Hippocampal formation (tissue), 2 donors: ENCODE measurements around the gene TRPC5OS.

Experiments used
- DNase-seq, 2 donors: peaks; one replicate each; lab custom pipeline; 2025; lab: John Stamatoyannopoulos, UW

Gene TRPC5OS

DNA sequence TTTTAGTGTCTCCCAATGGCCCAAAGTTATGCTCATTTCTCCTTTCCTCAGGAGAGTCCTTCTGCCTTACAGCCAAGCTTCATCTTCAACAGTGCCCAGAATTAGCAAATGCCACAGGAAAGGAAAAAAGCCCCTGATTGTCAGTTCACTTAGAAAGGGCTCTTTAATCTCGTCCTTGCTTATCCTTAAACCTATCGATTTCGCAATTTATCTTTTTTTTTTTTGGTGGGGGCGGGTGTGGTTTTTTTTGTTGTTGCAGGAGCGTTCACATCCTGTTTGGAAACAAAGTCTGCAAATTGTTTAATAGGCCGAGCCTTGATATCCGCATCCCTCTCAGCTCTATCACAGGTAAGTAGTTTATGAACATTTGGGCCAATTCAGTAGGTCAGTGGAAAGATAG, 20.2 kb downstream of the TRPC5OS start:
- no peak for DNase-seq

DNA sequence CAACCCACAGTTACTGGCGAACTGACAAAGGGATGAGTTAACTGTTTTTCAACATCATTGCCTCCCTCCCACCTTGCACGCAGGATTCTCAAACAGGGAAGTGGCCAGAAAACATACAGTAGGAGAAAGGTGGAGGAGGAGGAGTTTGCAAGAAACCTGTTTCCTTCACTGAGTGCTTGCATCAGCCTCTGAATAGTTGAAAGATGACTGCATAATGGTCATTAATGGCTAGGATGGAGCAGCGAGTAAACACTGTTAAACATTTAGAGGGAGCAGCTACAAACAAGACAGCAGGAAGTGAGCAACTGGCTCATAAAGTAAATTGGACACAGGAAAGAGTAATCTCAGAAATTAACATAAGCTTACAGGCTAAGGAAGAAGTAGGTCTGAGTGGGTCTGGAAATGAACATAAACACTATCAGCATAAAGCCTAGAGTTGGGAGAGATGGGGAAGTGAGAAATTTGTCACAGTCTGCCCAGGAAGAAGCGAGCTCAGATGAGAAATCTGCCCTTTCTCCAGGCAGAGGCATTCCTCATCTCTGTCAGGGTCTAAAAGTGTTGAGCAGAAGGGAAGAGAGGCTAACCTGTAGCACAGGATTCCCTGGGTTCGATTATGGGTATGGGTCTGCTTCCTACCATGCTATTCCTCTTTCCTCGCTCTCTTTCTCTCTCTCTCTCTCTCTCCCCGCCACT, 38.6 kb downstream of the TRPC5OS start:
- no peak for DNase-seq

DNA sequence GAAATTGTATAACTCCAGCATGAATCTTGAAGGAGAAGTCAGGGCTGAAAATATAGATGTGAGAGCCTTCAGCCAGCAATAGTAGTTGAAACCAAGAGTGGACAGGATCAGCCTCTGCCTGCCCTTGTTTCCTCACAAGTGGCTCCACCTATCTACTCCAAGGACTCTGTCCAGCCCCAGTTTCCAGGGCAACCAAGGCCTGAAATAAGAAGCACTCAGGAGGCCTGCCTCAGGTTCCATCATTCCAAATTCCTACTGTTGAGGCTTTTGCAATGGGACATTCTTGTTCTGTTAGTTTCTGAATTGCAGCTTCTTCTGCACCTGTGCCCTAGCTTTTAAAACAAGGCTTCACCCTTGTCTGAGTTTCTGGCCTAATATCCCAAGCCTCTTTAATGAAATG, 41.6 kb downstream of the TRPC5OS start:
- DNase-seq: no peak

DNA sequence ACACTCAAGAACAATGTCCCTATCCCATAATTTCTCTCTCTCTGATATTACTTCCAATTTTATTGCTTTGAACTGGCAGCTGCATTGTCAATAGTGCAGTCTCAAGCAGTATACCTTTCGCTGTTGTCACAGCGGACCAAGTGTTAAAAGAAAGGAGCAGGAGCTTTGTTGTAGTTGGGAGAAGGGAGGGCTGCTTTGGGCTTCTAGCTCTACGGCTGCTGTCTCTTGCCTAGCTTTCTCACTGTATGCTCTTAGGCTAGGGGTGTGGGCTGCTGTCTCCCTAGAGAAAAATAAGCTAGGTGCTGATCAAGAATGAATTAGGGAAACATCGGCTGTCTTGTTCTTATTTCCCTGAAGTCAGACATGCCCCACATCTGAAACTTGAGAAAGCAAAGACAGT, 52.5 kb downstream of the TRPC5OS start:
- DNase-seq: no peak
